Fibroblast of the aortic adventitia (primary cell): ENCODE data around the gene FARP1. TPM values are rescaled to one million over a fixed set of nuclear protein-coding genes. Genes with fewer than 3 reads are reported as not detected.

Source experiments
- DNase-seq: peaks from one replicate; pipeline ENCODE4 v3.0.0-alpha.2; 2010; ENCODE audit warnings: low read depth
- H3K4me3 ChIP-seq: 2 replicates; pipeline ENCODE4 v1.5.1; 2011; ENCODE audit warnings: low read depth, mild to moderate bottlenecking, control low read depth, low read length, moderate library complexity
- total RNA-seq: library from RNA; depleted of rRNA; stranded (reverse); fragments of >200 nt; gene quantifications from 2 replicates; pipeline ENCODE4 v1.2.3, GENCODE V29; 2012; ENCODE audit warnings: low replicate concordance
- TF ChIP-seq, protein P1 (sequence below): IDR thresholded peaks from 2 replicates; pipeline ENCODE4 v1.5.1; 2011; ENCODE audit warnings: mild to moderate bottlenecking, low read length, control low read depth, inconsistent platforms; ENCODE audit not compliant: insufficient read depth

Gene FARP1
- total RNA-seq: 16.2 and 20.3 TPM in 2 replicates

DNA sequence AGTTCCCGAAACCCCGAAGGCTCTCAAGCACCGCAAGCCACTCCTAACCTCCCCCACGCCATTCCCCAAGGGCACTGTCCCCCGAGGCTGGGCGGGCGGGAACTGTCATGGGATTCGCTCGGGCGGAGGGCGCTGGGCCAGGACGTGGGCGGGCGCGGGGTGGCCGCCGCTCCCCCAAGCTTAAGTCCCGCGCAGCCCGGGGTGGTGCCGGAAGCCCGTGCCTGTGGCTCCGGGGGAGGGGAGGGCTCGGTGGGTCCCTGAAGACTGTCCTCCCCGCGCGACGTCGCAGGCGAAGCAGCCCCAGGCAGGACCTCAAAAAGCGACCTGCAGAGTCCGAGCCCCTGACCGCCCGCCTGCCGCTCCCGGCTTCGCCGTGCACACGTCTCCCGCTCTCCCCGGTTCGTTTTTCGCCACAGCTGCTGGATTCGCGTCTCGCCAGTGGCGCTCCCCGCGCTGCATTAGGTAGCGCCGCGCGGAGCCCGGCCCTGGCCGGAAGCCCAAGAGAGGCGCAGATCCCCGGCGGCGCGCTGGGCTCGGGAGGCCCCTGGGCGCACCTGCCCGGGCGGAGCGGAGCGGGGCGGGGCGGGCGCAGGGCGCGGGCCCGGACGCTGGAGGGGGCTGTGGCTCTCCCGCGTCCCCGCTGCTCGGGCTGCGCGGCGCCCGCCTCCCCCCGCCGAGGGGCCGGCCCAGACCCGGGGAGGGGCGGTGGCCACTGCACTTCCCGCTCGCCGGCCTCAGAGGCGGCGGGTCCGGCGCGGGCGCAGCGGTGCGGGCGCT is at the start of gene FARP1:
TSS of gene FARP1 (plus strand) at position 715 of the 777 bp plus-strand sequence. CDS start 70,149 bp downstream, outside the sequence.
- TF ChIP-seq, protein P1, sequence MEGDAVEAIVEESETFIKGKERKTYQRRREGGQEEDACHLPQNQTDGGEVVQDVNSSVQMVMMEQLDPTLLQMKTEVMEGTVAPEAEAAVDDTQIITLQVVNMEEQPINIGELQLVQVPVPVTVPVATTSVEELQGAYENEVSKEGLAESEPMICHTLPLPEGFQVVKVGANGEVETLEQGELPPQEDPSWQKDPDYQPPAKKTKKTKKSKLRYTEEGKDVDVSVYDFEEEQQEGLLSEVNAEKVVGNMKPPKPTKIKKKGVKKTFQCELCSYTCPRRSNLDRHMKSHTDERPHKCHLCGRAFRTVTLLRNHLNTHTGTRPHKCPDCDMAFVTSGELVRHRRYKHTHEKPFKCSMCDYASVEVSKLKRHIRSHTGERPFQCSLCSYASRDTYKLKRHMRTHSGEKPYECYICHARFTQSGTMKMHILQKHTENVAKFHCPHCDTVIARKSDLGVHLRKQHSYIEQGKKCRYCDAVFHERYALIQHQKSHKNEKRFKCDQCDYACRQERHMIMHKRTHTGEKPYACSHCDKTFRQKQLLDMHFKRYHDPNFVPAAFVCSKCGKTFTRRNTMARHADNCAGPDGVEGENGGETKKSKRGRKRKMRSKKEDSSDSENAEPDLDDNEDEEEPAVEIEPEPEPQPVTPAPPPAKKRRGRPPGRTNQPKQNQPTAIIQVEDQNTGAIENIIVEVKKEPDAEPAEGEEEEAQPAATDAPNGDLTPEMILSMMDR: peak; percentile 31
- DNase-seq: peak; percentile 24
- peak within 1 kb of the TSS; percentile 65 for H3K4me3 ChIP-seq

DNA sequence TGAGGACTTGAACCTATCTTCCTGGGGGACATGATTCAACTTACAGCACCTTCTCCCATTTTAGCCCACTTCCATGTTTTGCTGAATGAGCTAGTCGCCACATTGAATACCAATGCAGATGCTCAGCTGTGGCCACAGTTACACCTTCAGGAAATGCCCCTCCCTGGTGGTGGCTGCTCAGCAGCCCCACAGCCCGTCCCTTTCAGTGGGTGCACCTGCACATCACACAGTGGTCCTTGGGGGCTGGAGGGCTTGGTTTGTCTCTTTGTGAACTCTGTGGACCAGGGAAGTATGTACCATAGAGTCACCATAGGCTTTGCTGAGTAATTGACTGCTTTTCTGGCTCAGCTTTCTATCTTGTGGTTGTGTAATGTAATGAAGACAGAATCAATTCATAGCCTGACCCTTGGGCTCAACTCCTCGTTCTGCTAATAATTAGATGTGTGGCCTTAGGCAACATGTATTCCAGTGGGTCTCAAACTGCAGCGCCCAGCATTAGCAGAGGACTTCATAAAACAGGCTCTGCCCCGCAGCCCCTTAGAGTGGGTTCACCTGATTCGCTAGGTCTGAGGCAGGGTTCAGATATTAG is 48.1 kb upstream of the FARP1 start:
- TF ChIP-seq, protein P1: no peak
- no peak overlapping the region for H3K4me3 ChIP-seq
- no peak for DNase-seq

DNA sequence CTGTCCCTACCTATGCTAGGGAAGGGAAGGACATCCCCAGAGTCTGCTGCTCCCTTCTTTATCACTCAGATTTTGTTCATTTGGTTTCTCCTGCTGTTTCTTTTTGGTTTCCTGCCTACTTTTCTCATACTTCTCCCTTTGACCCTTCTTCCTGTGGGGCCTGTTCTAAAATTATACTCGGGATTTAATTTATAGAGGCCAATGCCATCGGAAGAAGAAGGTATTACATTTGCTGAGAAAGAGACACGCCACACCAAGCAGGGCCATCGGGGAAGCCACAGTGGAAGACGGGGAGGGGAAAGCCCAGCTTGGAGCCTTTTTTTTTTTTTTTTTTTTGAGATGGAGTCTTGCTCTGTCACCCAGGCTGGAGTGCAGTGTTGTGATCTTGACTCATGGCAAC is 46.8 kb upstream of the FARP1 start:
- DNase-seq: no peak
- TF ChIP-seq, protein P1: no peak
- H3K4me3 ChIP-seq: no peak overlapping the region

GRCh38 chr13:98097749-98098148 is 45.1 kb upstream of the FARP1 start:
- TF ChIP-seq, protein P1: no peak
- no peak overlapping the region for H3K4me3 ChIP-seq
- no peak for DNase-seq

DNA sequence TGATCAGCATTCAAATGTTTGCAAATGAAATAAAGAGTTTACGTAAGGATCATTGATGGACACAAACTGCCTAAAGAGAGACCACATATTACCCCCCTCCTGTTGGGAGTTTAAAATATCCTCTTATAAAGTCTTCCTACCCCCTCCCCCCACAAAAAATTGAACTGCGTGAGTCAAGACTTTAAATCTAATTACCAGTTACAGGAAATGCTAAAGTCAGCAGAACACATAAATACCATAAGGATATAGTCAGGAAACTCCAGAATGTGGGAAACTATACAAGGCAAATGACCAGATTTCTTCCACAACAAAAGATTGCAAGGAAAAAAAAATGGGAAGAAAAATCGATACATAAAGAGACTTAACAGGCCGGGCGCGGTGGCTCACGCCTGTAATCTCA is 44.4 kb upstream of the FARP1 start:
- H3K4me3 ChIP-seq: no peak overlapping the region
- TF ChIP-seq, protein P1: no peak
- DNase-seq: peak; percentile 16

GRCh38 chr13:98099627-98100026 is 43.3 kb upstream of the FARP1 start:
- no peak for DNase-seq
- H3K4me3 ChIP-seq: no peak overlapping the region

More at GRCh38 chr13:98099627-98100026, 43.3 kb upstream of the FARP1 start:
- TF ChIP-seq, protein P1: no peak
